GM21717 (cell line): ENCODE measurements around the gene RAD51D.
A peak's percentile ranks its signal among the peaks of the same experiment; 100 is the strongest.
"Not testable (repeated sequence)": the region's sequence is repeated elsewhere in the genome, so short reads cannot be mapped to it uniquely, and the experiment has no call there.

Experiments
- ATAC-seq: cut with Tn5 transposase; IDR thresholded peaks from one replicate; pipeline ENCODE4 v1.9.1; 2021; ENCODE audit warnings: mild to moderate bottlenecking, moderate library complexity; ENCODE audit not compliant: unreplicated experiment

The RAD51D gene

GRCh38 chr17:35141681-35142466, 22.2 kb upstream of the RAD51D start, which contains the start of gene NLE1:
Gene NLE1, minus strand, starts transcription at chr17:35142303. Its CDS starts 28 bp downstream, at chr17:35142275.
- peak; percentile 82 for ATAC-seq

GRCh38 chr17:35138218-35138617, 18.6 kb upstream of the RAD51D start:
- ATAC-seq: no peak

GRCh38 chr17:35135322-35135721, 15.7 kb upstream of the RAD51D start:
- no peak for ATAC-seq

GRCh38 chr17:35132816-35133550, 13.3 kb upstream of the RAD51D start:
- no peak for ATAC-seq

GRCh38 chr17:35132099-35132498, 12.4 kb upstream of the RAD51D start:
- ATAC-seq: no peak

- no peak for ATAC-seq
Observed at GRCh38 chr17:35130392-35130791, 10.7 kb upstream of the RAD51D start.

- ATAC-seq: no peak
Observed at GRCh38 chr17:35129973-35130351, 10.3 kb upstream of the RAD51D start.

- no peak for ATAC-seq
Observed at GRCh38 chr17:35129154-35129972, 9.7 kb upstream of the RAD51D start.

GRCh38 chr17:35127751-35128514, 8.3 kb upstream of the RAD51D start:
- ATAC-seq: no peak

GRCh38 chr17:35121315-35121714, 1.7 kb upstream of the RAD51D start, which contains the start of gene FNDC8:
Gene FNDC8, plus strand, starts transcription at chr17:35121615. Its CDS starts 79 bp downstream, at chr17:35121694.
- ATAC-seq: no peak

- ATAC-seq: no peak
Observed at GRCh38 chr17:35117984-35118383, 1.7 kb downstream of the RAD51D start.

GRCh38 chr17:35116845-35117244, 2.8 kb downstream of the RAD51D start:
- ATAC-seq: no peak

- ATAC-seq: not testable (repeated sequence)
Observed at GRCh38 chr17:35110791-35111190, 8.9 kb downstream of the RAD51D start.

- ATAC-seq: no peak
Observed at GRCh38 chr17:35104844-35105450, 14.7 kb downstream of the RAD51D start.

GRCh38 chr17:35103271-35103670, 16.4 kb downstream of the RAD51D start:
- no peak for ATAC-seq

GRCh38 chr17:35101725-35102124, 17.9 kb downstream of the RAD51D start:
- no peak for ATAC-seq

GRCh38 chr17:35101036-35101435, 18.6 kb downstream of the RAD51D start:
- ATAC-seq: no peak

GRCh38 chr17:35099908-35100307, 19.8 kb downstream of the RAD51D start:
- no peak for ATAC-seq

- ATAC-seq: no peak
Observed at GRCh38 chr17:35097776-35098175, 21.9 kb downstream of the RAD51D start.

- no peak for ATAC-seq
Observed at GRCh38 chr17:35095741-35096140, 23.9 kb downstream of the RAD51D start.
